Small intestine (tissue), 7 donors: Measurements from ENCODE around the gene EML2. TPM values are rescaled to one million over a fixed set of nuclear protein-coding genes. Genes with fewer than 3 reads are reported as not detected.
"Not testable (repeated sequence)": the region's sequence is repeated elsewhere in the genome, so short reads cannot be mapped to it uniquely, and the experiment has no call there.

Experiments
- DNase-seq, 2 donors: peaks; one replicate each; pipeline versions ENCODE4 v3.0.0 to v3.0.0-alpha.2; 2013
- FAIRE-seq: peaks from 2 replicates; lab custom pipeline; 2012; peaks lifted over from hg19 to GRCh38; lab: Jason Lieb, UNC
- H3K27ac ChIP-seq, 3 donors: one replicate each; pipeline ENCODE4 v1.5.1; 2013; ENCODE audit warnings: low read length in 2 of 3, mild to moderate bottlenecking in 2 of 3, control low read depth in 1 of 3, inconsistent platforms in 1 of 3, low read depth in 1 of 3, moderate library complexity in 1 of 3
- H3K27me3 ChIP-seq, 3 donors: one replicate each; pipeline ENCODE4 v1.6.1; 2013; ENCODE audit warnings: low read length in 3 of 3, inconsistent platforms in 1 of 3; ENCODE audit not compliant: control insufficient read depth in 3 of 3, insufficient read depth in 3 of 3
- H3K36me3 ChIP-seq, 3 donors: one replicate each; pipeline ENCODE4 v1.6.1; 2013; ENCODE audit warnings: low read length in 3 of 3, inconsistent platforms in 1 of 3, low read depth in 1 of 3, mild to moderate bottlenecking in 1 of 3, moderate library complexity in 1 of 3; ENCODE audit not compliant: control insufficient read depth in 3 of 3, insufficient read depth in 2 of 3
- H3K4me1 ChIP-seq, 3 donors: one replicate each; pipeline ENCODE4 v1.6.1; 2013; ENCODE audit warnings: low read length in 2 of 3, inconsistent platforms in 1 of 3, low read depth in 1 of 3, mild to moderate bottlenecking in 1 of 3, moderate library complexity in 1 of 3; ENCODE audit not compliant: control insufficient read depth in 3 of 3, insufficient read depth in 2 of 3
- H3K4me3 ChIP-seq, 3 donors: one replicate each; pipeline ENCODE4 v1.5.1; 2013; ENCODE audit warnings: low read length in 3 of 3, control low read depth in 1 of 3, inconsistent platforms in 1 of 3, low read depth in 1 of 3, mild to moderate bottlenecking in 1 of 3, moderate library complexity in 1 of 3
- H3K9me3 ChIP-seq, 2 donors: one replicate each; pipeline ENCODE4 v1.6.1; 2013; ENCODE audit warnings: low read depth in 1 of 2, low read length in 1 of 2; ENCODE audit not compliant: control insufficient read depth in 2 of 2, insufficient read depth in 1 of 2
- WGBS, 3 donors: extraction: QIAGEN DNeasy Blood & Tissue Kit; methylation state at CpG; one replicate each; pipeline ENCODE4 v1.1.7; 2013; 5-methylcytosine and 5-hydroxymethylcytosine counted together
- polyA plus RNA-seq, 4 donors: library from polyadenylated mRNA; stranded (reverse) in 3 of 4; unstranded in 1 of 4; fragments of 200-250 nt in 3 of 4; fragments of 120-200 nt in 1 of 4; gene quantifications; one replicate each; pipeline versions ENCODE4 v1.2.1 to v1.2.3, GENCODE V29; 2013
- donor health status: healthy with polysubstance abuse.
- donor health status: control.
- donor health status: control.
- donor health status: Bipolar disorder and iron deficiency.
- donor health status: healthy.

The EML2 gene
- polyA plus RNA-seq, 4 donors, result 18.9 to 39.9 (median 20.8) TPM

DNA sequence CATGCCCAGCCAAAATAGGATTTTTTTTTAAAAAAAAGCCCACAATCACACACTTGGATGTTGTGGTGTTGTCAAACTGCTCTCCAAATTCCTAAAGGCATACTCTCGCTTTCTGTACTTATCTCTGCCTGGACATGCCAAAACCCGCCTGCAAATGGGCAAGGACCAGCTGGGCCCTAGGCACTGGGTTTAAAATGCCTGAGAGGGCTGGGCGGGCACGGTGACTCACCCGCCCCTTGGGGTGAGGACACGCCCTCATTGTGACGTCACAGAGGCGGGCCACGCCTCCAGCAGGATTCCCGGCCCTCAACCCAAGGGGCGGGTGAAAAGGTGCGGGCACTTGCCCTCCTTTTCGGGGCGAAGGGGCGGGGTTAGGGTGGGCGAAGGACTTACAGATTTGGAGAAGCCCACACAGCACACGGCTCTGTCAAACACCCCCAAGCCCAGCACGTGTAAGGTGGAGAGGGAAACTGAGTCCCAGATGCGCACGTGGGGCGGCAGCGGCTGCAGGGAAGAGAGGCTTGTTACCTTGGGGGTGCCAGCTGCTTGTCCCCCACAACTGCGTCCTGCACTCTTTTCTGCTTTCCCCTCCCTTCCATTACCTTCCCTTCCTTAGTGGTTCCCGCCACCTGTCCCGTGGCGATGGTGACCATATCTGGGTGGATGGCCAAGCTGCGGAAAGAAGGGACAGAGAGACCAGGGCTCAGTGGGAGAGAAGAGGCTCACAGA is 6.6 kb downstream of the EML2 start:
- FAIRE-seq (no peak), DNase-seq (peak; percentile 52 to 82)
- H3K27ac ChIP-seq, result no peak overlapping the region
- H3K36me3 ChIP-seq, result peaks cover 0 to 25% (median 2%) of the 10 kb centered on the region in 3 donors
- H3K9me3 ChIP-seq, result no peaks in the 10 kb centered on the region
- H3K27me3 ChIP-seq, result no peaks in the 10 kb centered on the region
- peaks cover 0 to 6% (median 0%) of the 10 kb centered on the region in 3 donors for H3K4me1 ChIP-seq
- H3K4me3 ChIP-seq, result no peak overlapping the region
- 52 to 61% (median 57%) methylated on average over 26 to 27 of the region's 27 CpGs for WGBS, 3 donors

DNA sequence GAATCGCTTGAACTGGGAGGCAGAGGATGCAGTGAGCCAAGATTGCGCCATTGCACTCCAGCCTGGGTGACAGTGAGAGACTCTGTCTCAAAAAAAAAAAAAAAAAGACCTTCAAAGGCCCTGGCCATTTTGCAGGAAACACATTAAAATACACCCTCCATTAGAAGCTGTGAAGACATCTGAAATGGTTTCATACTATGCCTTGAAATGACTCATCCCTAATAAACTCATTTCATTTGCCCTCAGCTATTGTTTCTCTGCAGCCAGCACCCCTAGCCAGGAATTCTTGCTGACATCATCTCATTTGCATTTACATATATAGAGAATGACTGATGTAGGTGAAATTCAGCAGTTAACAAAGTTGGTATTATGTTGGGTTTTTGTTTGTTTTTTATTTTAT is 8.7 kb downstream of the EML2 start:
- peaks cover 0 to 6% (median 0%) of the 10 kb centered on the region in 3 donors for H3K4me1 ChIP-seq
- peaks cover 0 to 44% (median 2%) of the 10 kb centered on the region in 3 donors for H3K36me3 ChIP-seq
- no peaks in the 10 kb centered on the region for H3K9me3 ChIP-seq
- 81 to 93% (median 91%) methylated on average over 2 of the region's 2 CpGs for WGBS, 3 donors
- H3K27ac ChIP-seq, result no peak overlapping the region
- FAIRE-seq (no peak), DNase-seq (no peak)
- no peaks in the 10 kb centered on the region for H3K27me3 ChIP-seq
- no peak overlapping the region for H3K4me3 ChIP-seq

DNA sequence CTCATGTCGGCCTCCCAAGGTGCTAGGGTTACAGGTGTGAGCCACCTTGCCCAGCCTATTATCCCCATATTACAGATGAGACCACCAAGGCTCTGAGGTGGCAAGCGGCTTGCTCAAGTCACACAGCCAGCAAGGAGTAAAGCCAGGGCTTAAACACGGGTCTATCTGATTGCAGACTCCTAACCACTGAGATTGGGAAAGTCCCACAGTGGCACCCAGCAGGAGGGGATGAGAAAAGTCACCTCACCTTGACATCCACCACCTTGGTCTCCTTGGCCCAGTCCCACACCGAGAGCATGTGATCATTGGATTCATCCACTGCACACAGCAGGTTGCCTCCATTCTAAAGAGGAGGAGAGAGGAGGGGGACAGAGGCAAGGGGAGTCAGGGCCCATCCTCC is 9.5 kb downstream of the EML2 start:
- H3K9me3 ChIP-seq, result no peaks in the 10 kb centered on the region
- no peak overlapping the region for H3K4me3 ChIP-seq
- no peak overlapping the region for H3K27ac ChIP-seq
- H3K27me3 ChIP-seq, result no peaks in the 10 kb centered on the region
- H3K4me1 ChIP-seq, result peaks cover 0 to 6% (median 0%) of the 10 kb centered on the region in 3 donors
- WGBS, 3 donors, result 77 to 86% (median 81%) methylated on average over 4 of the region's 4 CpGs
- H3K36me3 ChIP-seq, result peaks cover 0 to 47% (median 2%) of the 10 kb centered on the region in 3 donors
- FAIRE-seq (no peak), DNase-seq (no peak)

DNA sequence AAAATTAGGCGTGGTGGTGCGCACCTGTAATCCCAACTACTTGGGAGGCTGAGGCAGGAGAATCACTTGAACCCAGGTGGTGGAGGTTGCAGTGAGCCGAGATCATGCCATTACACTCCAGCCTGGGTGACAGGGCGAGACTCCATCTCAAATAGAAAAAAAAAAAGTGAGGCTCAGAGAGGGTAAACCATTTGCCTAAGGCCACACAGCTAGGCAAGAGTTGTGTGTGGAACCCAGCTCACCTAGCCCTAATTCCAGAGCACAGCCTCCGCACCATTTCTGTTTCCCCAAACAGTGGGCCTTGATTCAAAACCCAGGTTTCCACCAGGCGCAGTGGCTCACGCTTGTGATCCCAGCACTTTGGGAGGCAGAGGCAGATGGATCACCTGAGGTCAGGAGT is 11.0 kb downstream of the EML2 start:
- H3K36me3 ChIP-seq, result peaks cover 0 to 47% (median 2%) of the 10 kb centered on the region in 3 donors
- H3K4me3 ChIP-seq, DNase-seq, H3K27me3 ChIP-seq, H3K4me1 ChIP-seq, H3K27ac ChIP-seq, H3K9me3 ChIP-seq, FAIRE-seq: not testable (repeated sequence)
- 96 to 98% (median 98%) methylated on average over 7 of the region's 7 CpGs for WGBS, 3 donors

DNA sequence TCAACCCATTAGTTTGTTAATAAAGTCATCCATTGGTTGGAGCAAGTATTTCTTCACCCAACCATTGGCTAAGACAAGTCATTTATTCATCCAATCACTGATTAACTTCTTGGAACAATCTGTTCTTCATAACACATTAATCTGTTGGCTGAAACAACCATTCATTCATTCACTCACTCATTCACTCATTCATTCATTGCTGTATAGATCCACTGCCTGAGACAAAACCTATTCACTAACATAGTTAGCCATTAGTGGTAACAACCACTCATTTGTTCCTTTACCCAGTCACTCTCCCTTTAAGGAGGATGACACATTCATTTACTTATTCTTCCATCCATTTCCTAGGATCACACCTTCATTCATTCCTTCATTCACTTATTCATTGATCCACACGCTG is 15.2 kb downstream of the EML2 start:
- Histone ChIP-seq H3K27ac (no peak overlapping the region), H3K9me3 (no peaks in the 10 kb centered on the region), H3K4me3 (no peak overlapping the region), H3K27me3 (no peaks in the 10 kb centered on the region), H3K36me3 (peaks cover 0 to 70% (median 15%) of the 10 kb centered on the region in 3 donors), H3K4me1 (no peaks in the 10 kb centered on the region)
- no peak for DNase-seq
- WGBS, 3 donors, result 91 to 97% (median 95%) methylated on average over 1 of the region's 1 CpG
- FAIRE-seq, result no peak

DNA sequence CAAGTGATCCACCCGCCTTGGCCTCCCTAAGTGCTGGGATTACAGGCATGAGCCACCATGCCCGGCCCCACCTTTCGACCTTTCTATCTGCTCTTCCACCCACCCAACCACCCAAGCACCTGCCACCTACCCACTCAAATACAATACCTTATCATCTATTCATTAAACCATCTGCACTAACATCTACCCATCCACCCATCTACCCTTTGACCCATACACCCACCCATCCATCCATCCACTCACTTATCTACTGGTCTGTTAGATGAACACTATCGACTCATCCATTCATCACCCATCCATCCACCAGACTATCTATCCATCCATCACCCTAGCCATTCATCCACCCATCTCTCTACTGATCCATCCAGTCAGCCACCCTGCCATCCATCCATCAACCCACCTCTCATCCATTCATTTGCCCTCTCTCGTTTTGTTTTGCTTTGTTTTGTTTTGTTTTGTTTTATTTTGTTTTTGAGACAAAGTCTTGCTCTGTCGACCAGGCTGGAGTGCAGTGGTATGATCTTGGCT is 17.2 kb downstream of the EML2 start:
- Histone ChIP-seq H3K27ac (no peak overlapping the region), H3K27me3 (no peaks in the 10 kb centered on the region), H3K4me3 (no peak overlapping the region), H3K9me3 (no peaks in the 10 kb centered on the region), H3K4me1 (no peaks in the 10 kb centered on the region), H3K36me3 (peaks cover 0 to 62% (median 16%) of the 10 kb centered on the region in 3 donors)
- 84 to 92% (median 89%) methylated on average over 6 of the region's 6 CpGs for WGBS, 3 donors
- DNase-seq, result no peak
- no peak for FAIRE-seq

DNA sequence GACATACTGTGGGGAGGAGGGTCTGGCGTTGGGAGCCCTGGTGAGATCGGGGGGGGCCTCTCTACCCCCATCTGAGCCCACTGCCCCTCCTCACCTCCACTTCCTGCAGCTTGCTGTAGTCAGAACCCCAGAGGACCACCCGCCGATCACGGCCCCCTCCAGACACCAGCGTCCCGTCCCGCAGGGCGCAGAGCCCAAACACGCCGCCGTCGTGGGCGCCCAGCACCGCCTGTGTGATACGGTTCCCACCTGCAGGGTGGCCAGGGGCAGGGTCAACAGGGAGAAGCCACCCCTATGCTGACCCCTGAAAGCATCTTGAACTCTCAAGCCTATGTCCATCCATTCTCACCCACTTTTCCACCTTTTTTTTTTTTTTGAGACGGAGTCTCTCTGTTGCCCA is 17.8 kb downstream of the EML2 start:
- DNase-seq, result no peak
- Histone ChIP-seq H3K27ac (no peak overlapping the region), H3K4me1 (peaks cover 0 to 1% (median 0%) of the 10 kb centered on the region in 3 donors), H3K4me3 (no peak overlapping the region), H3K9me3 (no peaks in the 10 kb centered on the region), H3K27me3 (no peaks in the 10 kb centered on the region), H3K36me3 (peaks cover 0 to 61% (median 16%) of the 10 kb centered on the region in 3 donors)
- WGBS, 3 donors, result 92 to 96% (median 95%) methylated on average over 17 of the region's 17 CpGs
- FAIRE-seq, result no peak

DNA sequence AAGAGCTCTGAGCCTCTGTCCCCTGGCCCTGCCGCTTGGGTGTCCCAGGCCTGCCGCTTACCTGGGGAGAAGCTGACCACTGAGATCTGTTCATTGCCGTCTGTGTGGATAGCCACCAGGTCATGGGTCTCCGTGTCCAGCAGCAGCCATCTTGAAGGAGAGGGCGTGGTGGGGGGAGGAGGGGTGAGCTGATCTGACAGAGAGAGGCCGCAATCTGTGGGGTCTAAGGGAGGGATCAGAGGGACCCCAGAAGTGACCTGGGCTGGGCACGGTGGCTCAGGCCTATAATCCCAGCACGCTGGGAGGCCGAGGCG is 22.5 kb downstream of the EML2 start:
- H3K4me3 ChIP-seq, result no peak overlapping the region
- H3K27ac ChIP-seq, result no peak overlapping the region
- WGBS, 3 donors, result 91 to 95% (median 91%) methylated on average over 8 to 10 of the region's 10 CpGs
- peaks cover 0 to 19% (median 4%) of the 10 kb centered on the region in 3 donors for H3K4me1 ChIP-seq
- peaks cover 0 to 69% (median 16%) of the 10 kb centered on the region in 3 donors for H3K36me3 ChIP-seq
- no peaks in the 10 kb centered on the region for H3K27me3 ChIP-seq
- H3K9me3 ChIP-seq, result no peaks in the 10 kb centered on the region
- DNase-seq (no peak), FAIRE-seq (no peak)
